ENCODE results near the gene SBF2. TPM values are rescaled to one million over a fixed set of nuclear protein-coding genes. Genes with fewer than 3 reads are reported as not detected.

The SBF2 gene
- total RNA-seq, 4 donors from 2014 or later: 52.8 to 87.9 (median 62.4) TPM

DNA sequence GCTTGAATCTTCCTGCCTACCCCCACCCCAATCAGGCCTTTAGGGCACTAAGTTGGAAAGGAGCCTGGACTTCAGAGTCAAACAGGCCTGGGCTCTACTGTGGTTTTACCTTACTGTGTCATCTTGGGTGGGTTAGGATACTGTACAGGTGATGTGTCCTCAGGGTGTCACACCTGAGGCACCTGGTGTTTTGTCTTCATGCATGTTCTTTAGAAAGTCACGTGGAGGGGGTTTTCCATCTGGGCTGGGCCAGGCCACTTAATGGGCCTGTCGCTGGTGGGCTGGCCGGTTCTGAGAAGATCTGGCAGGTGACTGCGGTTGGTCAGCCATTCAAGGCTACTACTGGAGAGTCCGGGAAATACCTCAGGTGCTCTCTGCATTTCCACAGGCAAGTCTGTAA is 537.6 kb downstream of the SBF2 start:
- TF ChIP-seq POLR2AphosphoS5 (IDR thresholded peaks at IDR 0.05): no peak
- TF ChIP-seq, protein P1, sequence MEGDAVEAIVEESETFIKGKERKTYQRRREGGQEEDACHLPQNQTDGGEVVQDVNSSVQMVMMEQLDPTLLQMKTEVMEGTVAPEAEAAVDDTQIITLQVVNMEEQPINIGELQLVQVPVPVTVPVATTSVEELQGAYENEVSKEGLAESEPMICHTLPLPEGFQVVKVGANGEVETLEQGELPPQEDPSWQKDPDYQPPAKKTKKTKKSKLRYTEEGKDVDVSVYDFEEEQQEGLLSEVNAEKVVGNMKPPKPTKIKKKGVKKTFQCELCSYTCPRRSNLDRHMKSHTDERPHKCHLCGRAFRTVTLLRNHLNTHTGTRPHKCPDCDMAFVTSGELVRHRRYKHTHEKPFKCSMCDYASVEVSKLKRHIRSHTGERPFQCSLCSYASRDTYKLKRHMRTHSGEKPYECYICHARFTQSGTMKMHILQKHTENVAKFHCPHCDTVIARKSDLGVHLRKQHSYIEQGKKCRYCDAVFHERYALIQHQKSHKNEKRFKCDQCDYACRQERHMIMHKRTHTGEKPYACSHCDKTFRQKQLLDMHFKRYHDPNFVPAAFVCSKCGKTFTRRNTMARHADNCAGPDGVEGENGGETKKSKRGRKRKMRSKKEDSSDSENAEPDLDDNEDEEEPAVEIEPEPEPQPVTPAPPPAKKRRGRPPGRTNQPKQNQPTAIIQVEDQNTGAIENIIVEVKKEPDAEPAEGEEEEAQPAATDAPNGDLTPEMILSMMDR (IDR thresholded peaks at IDR 0.05): no peak
- no peak for TF ChIP-seq POLR2A (IDR thresholded peaks at IDR 0.05)
- Histone ChIP-seq H3K27ac (peak overlapping the region in 3 of 4 donors; percentile 28 to 92 (median 30)), H3K27me3 (no peaks in the 10 kb centered on the region), H3K36me3 (peaks cover 0 to 8% of the 10 kb centered on the region in 2 donors), H3K4me3 (no peak overlapping the region), H3K4me1 (peaks cover 0 to 67% (median 24%) of the 10 kb centered on the region in 3 donors), H3K9me3 (no peaks in the 10 kb centered on the region)
- 100% methylated on average over 5 of the region's 5 CpGs; no CpG with 5 or more reads in 1 of the 2 donors for WGBS, 2 donors (ENCODE audit: low coverage in 1 of 2)
- ATAC-seq: no peak

DNA sequence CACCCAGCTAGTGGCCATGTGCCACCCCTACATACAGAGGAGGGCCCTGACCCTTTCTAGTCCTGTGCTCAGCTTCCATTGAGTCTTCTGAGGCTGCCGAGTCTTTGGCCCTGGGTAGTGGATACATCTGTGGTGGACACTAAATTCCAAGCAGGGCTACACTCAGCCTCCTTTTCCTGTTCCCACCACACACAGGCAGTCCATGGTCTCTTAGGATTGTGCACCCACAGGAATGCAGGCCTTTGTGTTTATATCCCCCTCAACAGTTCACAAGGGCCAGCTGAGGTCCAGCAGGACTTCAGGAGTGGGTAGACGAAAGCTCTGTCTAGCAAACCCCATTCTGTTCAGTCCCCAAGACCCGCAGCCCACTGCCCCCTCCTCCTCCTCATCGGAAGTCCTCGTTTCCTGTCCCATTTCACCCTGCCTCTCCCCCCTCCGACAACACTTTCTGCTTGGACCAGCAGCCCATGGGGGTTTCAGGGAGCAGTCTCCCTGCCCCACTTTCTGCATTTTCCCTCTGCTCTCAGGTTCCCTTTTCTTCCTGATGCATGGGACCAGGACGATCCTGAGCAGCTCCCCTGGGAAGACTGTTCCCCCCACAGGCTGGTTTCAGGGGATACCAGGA is 538.3 kb downstream of the SBF2 start:
- TF ChIP-seq POLR2A (IDR thresholded peaks at IDR 0.05) (no peak), POLR2AphosphoS5 (IDR thresholded peaks at IDR 0.05) (no peak)
- TF ChIP-seq, protein P1 (IDR thresholded peaks at IDR 0.05): no peak
- 29 to 57% methylated on average over 5 to 7 of the region's 7 CpGs for WGBS, 2 donors (ENCODE audit: low coverage in 1 of 2)
- Histone ChIP-seq H3K4me1 (peaks cover 0 to 62% (median 24%) of the 10 kb centered on the region in 3 donors), H3K9me3 (no peaks in the 10 kb centered on the region), H3K27me3 (no peaks in the 10 kb centered on the region), H3K36me3 (peaks cover 0 to 15% of the 10 kb centered on the region in 2 donors), H3K4me3 (no peak overlapping the region), H3K27ac (peak overlapping the region in 3 of 4 donors; percentile 28 to 92 (median 30))
- ATAC-seq: no peak

DNA sequence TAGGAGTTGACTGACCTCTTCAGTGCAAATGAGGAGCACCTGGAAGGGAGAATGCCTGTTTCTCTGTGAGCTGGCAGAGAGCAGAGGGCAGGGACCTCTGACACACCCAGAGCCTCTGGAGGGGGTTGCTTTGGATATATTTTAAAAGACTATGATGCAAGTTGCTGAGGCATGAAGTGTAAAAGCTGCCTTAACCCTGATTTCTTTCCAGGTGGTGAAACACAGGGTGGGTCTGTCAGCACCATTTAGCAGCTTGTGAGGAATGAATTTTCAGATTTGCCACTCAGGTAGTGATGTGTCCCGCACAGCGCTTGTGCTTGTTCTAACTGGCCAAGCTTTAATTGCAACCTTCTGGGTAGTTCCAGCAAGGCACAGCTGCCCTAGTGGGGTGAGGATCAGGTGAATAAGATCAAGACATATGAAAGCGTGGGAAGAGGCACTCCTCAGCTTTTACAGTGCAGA is 540.0 kb downstream of the SBF2 start:
- H3K27ac ChIP-seq: peak overlapping the region in 3 of 4 donors; percentile 18 to 92 (median 30)
- H3K4me3 ChIP-seq: no peak overlapping the region
- peaks cover 0 to 46% (median 10%) of the 10 kb centered on the region in 3 donors for H3K4me1 ChIP-seq
- no peak for ATAC-seq
- peaks cover 0 to 32% of the 10 kb centered on the region in 2 donors for H3K36me3 ChIP-seq
- no peaks in the 10 kb centered on the region for H3K9me3 ChIP-seq
- WGBS, 2 donors (ENCODE audit: low coverage in 1 of 2): 66 to 93% methylated on average over 3 of the region's 3 CpGs
- TF ChIP-seq POLR2AphosphoS5 (IDR thresholded peaks at IDR 0.05) (no peak), POLR2A (IDR thresholded peaks at IDR 0.05) (no peak), EP300 (IDR thresholded peaks at IDR 0.05) (no peak)
- TF ChIP-seq, protein P1 (IDR thresholded peaks at IDR 0.05): no peak
- no peaks in the 10 kb centered on the region for H3K27me3 ChIP-seq

DNA sequence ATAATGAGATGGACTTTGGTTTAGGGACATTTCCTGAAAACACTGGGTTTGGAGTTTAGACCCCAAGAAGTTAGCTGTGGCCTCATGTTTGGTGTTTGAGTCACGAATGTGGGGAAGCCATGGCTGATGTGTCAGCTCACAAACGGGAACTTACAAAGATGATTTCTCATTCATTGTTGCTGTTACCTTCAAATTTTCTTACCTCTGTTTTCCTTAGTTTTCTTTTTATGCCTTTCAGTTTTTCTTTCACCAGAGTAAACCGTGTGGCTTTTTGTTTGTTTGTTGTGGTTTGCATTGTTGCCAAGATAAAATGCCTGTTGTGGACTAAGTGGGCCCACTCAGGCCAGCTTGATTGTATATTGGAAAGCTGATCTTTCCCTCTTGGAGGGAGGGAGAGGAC is 541.0 kb downstream of the SBF2 start:
- no peak overlapping the region for H3K27ac ChIP-seq
- TF ChIP-seq POLR2AphosphoS5 (IDR thresholded peaks at IDR 0.05) (no peak), EP300 (IDR thresholded peaks at IDR 0.05) (no peak), POLR2A (IDR thresholded peaks at IDR 0.05) (no peak)
- TF ChIP-seq, protein P1 (IDR thresholded peaks at IDR 0.05): no peak
- no peak for ATAC-seq
- H3K4me3 ChIP-seq: no peak overlapping the region
- H3K27me3 ChIP-seq: no peaks in the 10 kb centered on the region
- 57 to 81% methylated on average over 3 of the region's 3 CpGs for WGBS, 2 donors (ENCODE audit: low coverage in 1 of 2)
- peaks cover 0 to 36% of the 10 kb centered on the region in 2 donors for H3K36me3 ChIP-seq
- H3K9me3 ChIP-seq: no peaks in the 10 kb centered on the region
- peaks cover 0 to 46% (median 12%) of the 10 kb centered on the region in 3 donors for H3K4me1 ChIP-seq

DNA sequence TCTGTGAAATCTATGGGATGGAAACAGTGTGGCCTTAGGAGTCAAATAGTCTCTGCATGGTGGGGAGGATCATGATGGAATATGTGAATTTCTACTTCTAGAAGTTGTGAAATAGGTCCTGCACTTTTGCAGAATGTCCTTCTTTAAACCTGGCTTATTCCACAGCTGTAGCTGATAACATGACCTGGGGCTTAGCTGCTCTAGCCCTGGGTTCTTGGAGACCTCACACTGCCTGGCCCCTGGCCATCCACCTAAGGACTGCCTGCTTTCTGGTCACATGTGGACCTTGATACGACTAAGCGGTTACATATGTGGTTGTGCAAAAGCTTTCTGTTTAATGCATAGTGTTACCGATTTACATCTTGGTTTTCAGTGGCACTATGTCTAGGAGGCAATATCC is 541.9 kb downstream of the SBF2 start:
- TF ChIP-seq, protein P1 (IDR thresholded peaks at IDR 0.05): no peak
- TF ChIP-seq POLR2AphosphoS5 (IDR thresholded peaks at IDR 0.05) (no peak), EP300 (IDR thresholded peaks at IDR 0.05) (no peak), POLR2A (IDR thresholded peaks at IDR 0.05) (no peak)
- 65 to 82% methylated on average over 3 of the region's 3 CpGs for WGBS, 2 donors (ENCODE audit: low coverage in 1 of 2)
- no peaks in the 10 kb centered on the region for H3K27me3 ChIP-seq
- H3K27ac ChIP-seq: no peak overlapping the region
- no peak overlapping the region for H3K4me3 ChIP-seq
- ATAC-seq: no peak
- H3K36me3 ChIP-seq: peaks cover 0 to 36% of the 10 kb centered on the region in 2 donors
- no peaks in the 10 kb centered on the region for H3K9me3 ChIP-seq
- H3K4me1 ChIP-seq: peaks cover 0 to 48% (median 14%) of the 10 kb centered on the region in 3 donors

Data from gastroesophageal sphincter (tissue), 4 donors.